SK-N-MC (cell line): Measurements from ENCODE around the gene NFATC1.
A peak's percentile ranks its signal among the peaks of the same experiment; 100 is the strongest.

Experiments
- DNase-seq: peaks from one replicate; pipeline ENCODE4 v3.0.0-alpha.2; 2011; ENCODE audit warnings: low read depth, low spot score
- H3K27ac ChIP-seq: fragments of 200-600 bp; sonication (generic); 2 replicates; pipeline ENCODE4 v1.5.1; 2016; ENCODE audit warnings: mixed run types
- H3K36me3 ChIP-seq: fragments of 200-600 bp; sonication (generic); 2 replicates; pipeline ENCODE4 v1.6.1; 2017; ENCODE audit warnings: antibody characterized with exemption, low read length, mixed read lengths; ENCODE audit not compliant: insufficient read depth
- H3K4me3 ChIP-seq: fragments of 200-600 bp; sonication (generic); 2 replicates; pipeline ENCODE4 v1.5.1; 2016
- H3K9ac ChIP-seq: fragments of 200-600 bp; sonication (generic); 2 replicates; pipeline ENCODE4 v1.8.0; 2017; ENCODE audit warnings: mixed run types, mixed read lengths; ENCODE audit not compliant: insufficient read length
- H3K9me3 ChIP-seq: fragments of 200-600 bp; sonication (generic); 2 replicates; pipeline ENCODE4 v1.6.1; 2017; ENCODE audit warnings: low read depth, mild to moderate bottlenecking, antibody characterized with exemption, low read length, moderate library complexity, mixed read lengths
- EZH2 ChIP-seq: fragments of 200-600 bp; sonication (generic); IDR thresholded peaks from one replicate; pipeline ENCODE4 v1.6.1; 2017; ENCODE audit warnings: antibody characterized with exemption
- FOXP2 ChIP-seq: optimal IDR thresholded peaks from 2 replicates; pipeline ENCODE3; 2011; ENCODE audit warnings: mild to moderate bottlenecking, moderate library complexity; ENCODE audit not compliant: insufficient read depth; ENCODE audit errors: extremely low read length, control extremely low read depth
- POLR2AphosphoS5 ChIP-seq: IDR thresholded peaks from 2 replicates; pipeline ENCODE4 v1.6.1; 2012; ENCODE audit warnings: mild to moderate bottlenecking, low read depth, low read length, borderline replicate concordance

NFATC1 gene

DNA sequence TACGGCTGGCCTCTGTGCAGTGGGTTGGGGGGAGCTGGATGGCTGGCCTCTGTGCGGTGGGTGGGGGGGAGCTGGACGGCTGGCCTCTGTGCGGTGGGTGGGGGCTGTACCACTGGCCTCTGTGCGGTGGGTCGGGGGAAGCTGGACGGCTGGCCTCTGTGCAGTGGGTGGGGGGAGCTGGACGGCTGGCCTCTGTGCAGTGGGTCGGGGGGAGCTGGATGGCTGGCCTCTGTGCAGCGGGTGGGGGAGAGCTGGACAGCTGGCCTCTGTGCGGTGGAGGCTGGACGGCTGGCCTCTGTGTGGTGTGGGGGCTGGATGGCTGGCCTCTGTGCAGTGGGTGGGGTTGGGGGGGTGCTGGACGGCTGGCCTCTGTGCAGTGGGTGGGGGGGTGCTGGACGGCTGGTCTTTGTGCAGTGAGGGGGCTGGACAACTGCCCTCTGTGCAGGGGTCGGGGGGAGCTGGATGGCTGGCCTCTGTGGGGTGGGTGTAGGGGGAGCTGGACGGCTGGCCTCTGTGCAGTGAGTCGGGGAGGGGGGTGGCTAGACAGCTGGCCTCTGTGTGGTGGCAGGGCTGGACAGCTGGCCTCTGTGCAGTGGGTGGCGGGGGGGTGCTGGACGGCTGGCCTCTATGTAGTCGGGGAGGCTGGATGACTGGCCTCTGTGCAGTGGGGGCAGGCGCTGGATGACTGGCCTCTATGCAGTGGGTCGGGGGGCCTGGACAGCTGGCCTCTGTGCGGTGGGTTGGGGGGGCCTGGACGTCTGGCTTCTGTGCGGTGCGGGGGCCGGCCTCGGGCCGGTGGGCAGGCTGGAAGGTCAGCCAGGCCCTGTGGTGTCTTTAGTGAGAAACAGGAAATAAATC lies 31.9 kb downstream of the NFATC1 start:
- H3K27ac ChIP-seq, result no peak overlapping the region
- TF ChIP-seq FOXP2 (no peak), EZH2 (no peak), POLR2AphosphoS5 (no peak)
- H3K9ac ChIP-seq, result no peak overlapping the region
- DNase-seq, result no peak
- H3K9me3 ChIP-seq, result no peaks in the 10 kb centered on the region
- no peak overlapping the region for H3K4me3 ChIP-seq
- no peaks in the 10 kb centered on the region for H3K36me3 ChIP-seq

DNA sequence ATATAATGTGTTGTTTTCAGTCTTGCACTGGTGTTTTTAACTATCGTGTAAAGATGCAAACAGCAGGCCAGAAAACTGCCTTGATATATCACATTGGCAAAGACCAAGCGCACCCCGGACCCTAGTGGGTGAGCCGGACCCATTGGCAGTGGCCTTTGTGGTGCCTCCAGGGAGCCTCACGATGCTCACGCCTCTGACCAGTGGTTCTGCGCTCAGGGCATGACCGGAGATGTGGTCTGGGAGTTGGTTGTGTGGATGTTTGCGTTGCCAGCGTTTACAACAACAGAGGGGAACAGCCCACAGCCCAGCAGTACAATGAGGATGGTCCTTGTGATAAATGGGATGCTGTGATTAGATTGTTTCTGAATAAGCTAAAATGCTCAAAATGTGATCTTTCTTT lies 32.6 kb downstream of the NFATC1 start:
- Histone ChIP-seq H3K27ac (no peak overlapping the region), H3K9ac (no peak overlapping the region), H3K36me3 (no peaks in the 10 kb centered on the region), H3K9me3 (no peaks in the 10 kb centered on the region), H3K4me3 (no peak overlapping the region)
- DNase-seq, result no peak
- no peak for TF ChIP-seq FOXP2
- no peak for TF ChIP-seq EZH2
- no peak for TF ChIP-seq POLR2AphosphoS5

DNA sequence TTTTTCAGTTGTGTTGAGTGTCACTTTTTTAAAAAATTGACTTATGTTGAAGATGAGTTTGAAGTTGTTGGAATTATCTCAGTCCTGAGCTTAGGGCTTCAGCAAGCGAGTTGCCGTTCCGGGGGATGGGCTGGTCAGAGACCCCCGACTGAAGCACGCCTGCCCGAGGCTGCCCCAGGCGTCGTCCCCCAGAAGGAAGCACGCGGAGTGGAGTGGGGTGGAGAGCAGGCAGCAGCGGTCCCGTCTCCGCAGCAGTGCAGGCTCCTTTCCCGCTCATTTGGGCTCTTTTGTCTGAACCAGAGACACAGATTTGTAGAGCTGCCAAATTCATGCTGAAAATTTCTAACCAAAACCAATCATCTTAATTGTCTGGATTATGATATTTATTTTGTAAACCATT lies 33.7 kb downstream of the NFATC1 start:
- Histone ChIP-seq H3K36me3 (no peaks in the 10 kb centered on the region), H3K4me3 (no peak overlapping the region), H3K27ac (peak overlapping the region; percentile 13; the same call in 1 of the 2 replicates), H3K9ac (no peak overlapping the region), H3K9me3 (no peaks in the 10 kb centered on the region)
- TF ChIP-seq FOXP2, result no peak
- TF ChIP-seq POLR2AphosphoS5, result no peak
- TF ChIP-seq EZH2, result no peak
- no peak for DNase-seq

DNA sequence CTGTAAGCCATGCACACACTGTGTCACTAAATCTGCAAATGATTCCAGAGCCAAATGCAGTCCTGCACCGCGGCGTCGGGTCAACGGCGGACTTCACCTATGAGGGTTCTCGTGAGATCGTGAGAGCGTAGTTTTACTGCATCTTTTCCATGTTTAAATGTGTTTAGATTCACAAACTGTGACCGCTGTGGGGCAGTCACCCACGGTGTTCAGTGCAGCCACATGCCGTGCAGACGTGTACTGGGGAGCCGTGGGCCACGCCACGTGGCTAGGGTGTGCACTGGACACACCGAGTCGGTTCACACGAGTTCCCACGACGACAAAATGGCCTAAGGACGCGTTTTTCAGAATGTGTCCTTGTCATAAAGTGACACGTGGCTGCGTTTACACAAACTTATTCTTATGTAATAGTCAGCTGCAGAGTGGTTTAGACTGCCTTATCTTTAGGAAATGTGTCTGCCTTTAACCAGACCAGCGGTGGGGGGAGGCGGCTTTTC lies 34.1 kb downstream of the NFATC1 start:
- Histone ChIP-seq H3K36me3 (no peaks in the 10 kb centered on the region), H3K9me3 (no peaks in the 10 kb centered on the region), H3K4me3 (no peak overlapping the region), H3K27ac (peak overlapping the region; percentile 13; the same call in 1 of the 2 replicates), H3K9ac (no peak overlapping the region)
- DNase-seq, result no peak
- TF ChIP-seq EZH2 (no peak), POLR2AphosphoS5 (no peak), FOXP2 (no peak)

DNA sequence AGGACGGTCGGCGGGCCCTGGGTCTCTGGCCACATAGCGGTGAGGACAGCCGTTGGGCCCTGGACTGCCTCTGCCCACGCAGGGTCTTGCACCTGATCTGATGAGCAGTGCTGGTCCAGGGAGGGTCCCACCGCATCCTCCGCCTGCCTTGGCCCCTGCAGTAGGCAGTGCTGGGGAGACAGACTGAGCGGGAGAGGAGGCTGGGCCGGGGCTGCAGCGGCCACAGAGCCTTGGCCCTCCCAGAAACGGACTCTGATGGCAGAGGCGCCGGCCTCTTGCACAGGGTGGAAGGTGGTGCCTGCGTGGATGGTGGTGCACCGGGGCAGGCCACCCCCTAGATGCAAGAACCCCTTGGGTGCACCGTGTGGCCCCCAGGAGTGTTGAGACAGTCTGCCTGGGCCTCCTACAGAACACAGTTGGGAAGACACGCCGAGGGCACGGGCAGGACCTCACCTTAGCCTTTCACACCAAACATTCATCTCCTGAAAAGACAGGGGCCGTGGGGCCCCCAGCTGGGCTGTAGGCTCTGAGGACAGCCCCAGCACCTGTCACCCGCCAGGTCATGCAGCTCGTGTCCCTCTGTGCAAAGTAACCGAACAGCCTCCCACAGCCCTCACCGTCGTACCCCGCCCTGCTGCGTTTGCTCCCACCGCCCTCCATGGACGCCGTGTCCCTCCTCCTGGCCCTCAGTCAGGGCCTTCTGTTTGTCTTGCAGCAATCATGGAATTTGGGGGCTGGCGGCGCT lies 36.8 kb downstream of the NFATC1 start:
- no peaks in the 10 kb centered on the region for H3K9me3 ChIP-seq
- no peak for TF ChIP-seq FOXP2
- TF ChIP-seq POLR2AphosphoS5, result no peak
- TF ChIP-seq EZH2, result no peak
- H3K36me3 ChIP-seq, result no peaks in the 10 kb centered on the region
- H3K4me3 ChIP-seq, result no peak overlapping the region
- no peak overlapping the region for H3K9ac ChIP-seq
- no peak for DNase-seq
- no peak overlapping the region for H3K27ac ChIP-seq

DNA sequence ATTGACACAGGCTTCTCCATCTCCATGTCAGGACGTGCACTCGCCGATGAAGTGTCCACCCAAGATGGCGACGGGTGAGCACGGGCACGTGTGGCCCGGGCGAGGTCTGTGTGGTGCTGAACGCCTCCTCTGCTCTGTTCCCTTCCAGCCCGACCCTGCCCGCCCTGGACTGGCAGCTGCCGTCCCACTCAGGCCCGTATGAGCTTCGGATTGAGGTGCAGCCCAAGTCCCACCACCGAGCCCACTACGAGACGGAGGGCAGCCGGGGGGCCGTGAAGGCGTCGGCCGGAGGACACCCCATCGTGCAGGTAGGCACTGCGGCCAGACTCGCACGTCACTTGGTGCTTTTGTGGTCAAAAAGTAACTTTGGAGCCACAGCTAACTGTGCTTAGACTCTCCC lies 37.7 kb downstream of the NFATC1 start:
- no peak overlapping the region for H3K4me3 ChIP-seq
- H3K9me3 ChIP-seq, result no peaks in the 10 kb centered on the region
- H3K9ac ChIP-seq, result no peak overlapping the region
- TF ChIP-seq EZH2 (no peak), POLR2AphosphoS5 (no peak), FOXP2 (no peak)
- no peaks in the 10 kb centered on the region for H3K36me3 ChIP-seq
- no peak for DNase-seq
- H3K27ac ChIP-seq, result no peak overlapping the region

DNA sequence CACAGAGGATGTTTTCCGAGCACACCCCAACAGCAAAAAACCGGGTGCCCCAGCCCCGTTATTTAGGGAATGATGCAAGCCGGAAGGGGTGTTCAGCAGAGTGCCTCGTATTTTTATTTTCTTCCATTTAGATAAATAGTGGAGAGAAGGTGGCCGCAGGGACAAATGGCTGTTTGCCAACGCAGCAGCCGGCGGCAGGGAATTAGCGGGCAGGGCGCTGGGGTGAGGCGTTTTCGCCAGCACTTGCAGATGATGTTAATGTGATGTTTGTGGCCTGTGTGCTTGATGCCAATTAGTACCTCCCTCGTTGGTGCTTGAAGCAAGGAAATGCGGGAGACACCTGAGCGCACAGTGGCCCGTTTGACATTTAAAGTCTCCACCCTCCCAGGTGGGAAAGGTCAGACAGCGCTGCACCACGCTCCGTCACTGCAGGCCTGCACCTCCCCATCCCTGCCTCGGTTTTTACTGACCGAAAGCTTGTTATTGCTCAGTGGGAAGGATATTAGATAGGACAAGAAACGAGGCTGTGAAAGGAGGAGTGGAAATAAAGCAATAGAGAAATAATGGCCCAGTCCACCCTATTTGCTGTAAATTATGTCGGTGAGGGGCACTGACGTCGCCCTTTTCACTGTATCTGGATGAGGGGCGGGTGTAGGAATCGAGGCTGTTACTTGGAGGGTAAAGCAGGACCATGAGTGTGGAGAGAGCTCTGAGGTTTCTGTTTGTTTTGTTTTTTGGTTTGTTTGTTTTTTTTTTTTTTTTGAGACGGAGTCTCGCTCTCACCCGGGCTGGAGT lies 39.1 kb downstream of the NFATC1 start:
- H3K9me3 ChIP-seq, result no peaks in the 10 kb centered on the region
- no peak for TF ChIP-seq EZH2
- TF ChIP-seq FOXP2, result no peak
- no peaks in the 10 kb centered on the region for H3K36me3 ChIP-seq
- DNase-seq, result no peak
- H3K27ac ChIP-seq, result no peak overlapping the region
- no peak overlapping the region for H3K4me3 ChIP-seq
- no peak overlapping the region for H3K9ac ChIP-seq
